Stimulated activated CD4-positive, alpha-beta T cell treated with anti-CD3 and anti-CD28 coated beads, Interleukin-12 subunit alpha, Interleukin-12 subunit beta, amount 100 ng/mL, for 48 hours (primary cell): ENCODE data around the gene SLC25A23.
"Not testable (repeated sequence)": the region's sequence is repeated elsewhere in the genome, so short reads cannot be mapped to it uniquely, and the experiment has no call there.

Source experiments
- DNase-seq, 3 donors: peaks; one replicate each; pipeline ENCODE4 v3.0.0-alpha.2; 2020; ENCODE audit warnings: low read depth in 2 of 3, low spot score in 1 of 3

Gene SLC25A23

DNA sequence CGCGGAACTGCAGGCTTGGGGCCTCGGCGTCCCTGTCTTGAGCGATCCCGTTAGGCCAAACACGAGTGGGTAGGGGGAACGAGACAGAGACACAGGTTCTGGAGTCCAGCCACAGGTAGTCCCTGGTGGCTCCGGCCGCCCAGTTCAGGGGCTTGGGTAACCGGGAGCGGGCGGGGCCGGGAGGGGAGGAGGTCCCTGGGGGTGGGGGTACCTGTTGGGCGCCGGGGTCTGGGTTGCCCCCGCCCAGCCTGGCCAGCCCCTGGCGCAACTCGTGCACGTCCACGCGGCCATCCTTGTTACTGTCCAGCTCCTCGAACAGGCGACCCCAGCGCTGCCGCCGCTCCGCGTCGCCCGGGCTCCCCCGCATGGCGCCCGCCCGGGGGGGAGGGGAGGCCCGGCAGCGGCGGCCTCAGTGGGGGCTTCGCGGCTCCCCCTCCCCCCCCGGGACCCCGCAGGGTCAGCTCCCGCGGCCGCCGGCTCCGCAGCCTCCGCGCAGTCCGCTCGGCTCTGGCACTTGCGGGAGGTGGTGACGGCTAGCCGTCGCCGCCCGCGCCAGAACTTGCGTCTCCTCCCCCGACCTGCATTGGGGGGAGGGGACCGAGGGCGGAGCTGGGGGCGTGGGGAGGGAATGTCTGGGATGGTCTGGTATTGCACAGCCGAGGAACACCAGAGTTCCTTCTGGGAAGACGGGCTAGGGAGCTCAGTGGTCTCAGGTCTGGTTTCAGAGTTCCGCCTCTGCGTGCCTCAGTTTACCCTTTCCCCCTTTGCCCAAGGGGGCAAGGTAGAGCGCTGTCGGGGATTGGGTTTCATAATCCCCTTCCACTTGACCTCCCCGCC, at the start of gene SLC25A23:
SLC25A23 (minus strand) TSS at position 531 of the 837 bp plus-strand sequence; CDS start at position 367, 164 bp downstream.
- DNase-seq: peak; percentile 31 to 56 (median 49)

DNA sequence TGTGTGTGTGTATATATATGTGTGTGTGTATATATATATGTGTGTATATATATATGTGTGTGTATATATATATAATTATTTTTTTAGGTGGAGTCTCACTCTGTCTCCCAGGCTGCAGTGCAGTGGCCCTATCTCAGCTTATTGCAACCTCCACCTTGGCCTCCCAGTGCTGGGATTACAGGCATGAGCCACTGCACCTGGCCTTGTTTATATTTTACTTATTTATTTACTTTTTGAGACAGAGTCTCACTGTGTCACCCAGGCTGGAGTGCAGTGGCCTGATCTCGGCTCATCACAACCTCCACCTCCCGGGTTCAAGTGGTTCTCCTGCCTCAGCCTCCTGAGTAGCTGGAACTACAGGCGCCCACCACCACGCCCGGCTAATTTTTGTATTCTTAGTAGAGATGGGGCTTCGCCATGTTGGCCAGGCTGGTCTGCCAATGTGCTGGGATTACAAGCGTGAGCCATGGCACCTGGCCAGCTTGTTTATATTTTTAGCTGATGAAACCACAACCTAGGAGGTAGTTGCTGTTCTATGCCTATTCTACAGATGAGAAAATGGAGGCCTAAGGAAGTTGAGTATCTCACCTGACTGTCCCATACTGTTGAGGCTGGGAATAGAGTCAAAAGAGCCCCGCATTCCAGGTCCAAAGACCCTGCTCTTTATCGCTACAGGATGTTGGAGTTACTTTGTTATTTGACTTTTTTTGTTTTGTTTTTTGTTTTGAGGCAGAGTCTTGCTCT, 48.6 kb upstream of the SLC25A23 start:
- DNase-seq: not testable (repeated sequence)

DNA sequence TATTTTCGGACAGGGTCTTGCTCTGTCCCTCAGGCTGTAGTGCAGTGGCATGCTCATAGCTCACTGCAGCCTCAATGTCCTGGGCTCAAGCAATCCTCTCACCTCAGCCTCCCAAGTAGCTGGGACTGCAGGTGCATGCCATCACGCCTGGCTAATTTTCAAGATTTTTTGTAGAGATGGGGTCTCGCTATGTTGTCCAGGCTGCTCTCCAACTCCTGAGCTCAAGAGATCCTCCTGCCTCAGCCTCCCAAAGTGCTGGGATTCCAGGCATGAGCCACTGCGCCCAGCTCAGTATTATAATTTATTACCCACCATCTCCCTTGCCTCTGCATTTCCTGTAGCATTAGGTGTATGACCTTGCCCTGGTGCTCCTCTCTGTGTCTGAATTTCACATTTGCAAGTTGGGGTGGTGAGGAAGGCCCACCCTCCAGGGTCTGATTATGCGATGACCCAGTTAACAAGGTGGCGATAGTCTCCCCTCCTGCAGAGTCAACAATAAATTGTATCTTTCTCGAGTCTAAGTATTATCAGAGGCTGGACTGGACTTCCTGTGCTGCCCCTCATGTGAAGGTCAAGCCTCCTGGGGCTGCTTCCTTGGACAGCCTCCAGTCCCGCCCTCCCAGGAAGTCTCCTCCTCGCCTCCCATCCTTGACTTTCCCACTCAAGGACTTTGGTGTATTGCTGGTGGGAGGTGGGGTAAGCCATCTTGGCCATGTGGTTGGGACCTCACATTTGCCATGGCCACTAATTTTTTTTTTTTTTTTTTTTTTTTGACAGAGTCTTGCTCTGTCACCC, 44.0 kb upstream of the SLC25A23 start:
- DNase-seq: no peak

- no peak for DNase-seq
Measured at GRCh38 chr19:6501740-6502648, 42.4 kb upstream of the SLC25A23 start, which contains the start of gene TUBB4A. Gene TUBB4A, minus strand, starts transcription at chr19:6502309. Its CDS starts 97 bp downstream, at chr19:6502212.

GRCh38 chr19:6500837-6501739, 41.5 kb upstream of the SLC25A23 start:
- no peak for DNase-seq

DNA sequence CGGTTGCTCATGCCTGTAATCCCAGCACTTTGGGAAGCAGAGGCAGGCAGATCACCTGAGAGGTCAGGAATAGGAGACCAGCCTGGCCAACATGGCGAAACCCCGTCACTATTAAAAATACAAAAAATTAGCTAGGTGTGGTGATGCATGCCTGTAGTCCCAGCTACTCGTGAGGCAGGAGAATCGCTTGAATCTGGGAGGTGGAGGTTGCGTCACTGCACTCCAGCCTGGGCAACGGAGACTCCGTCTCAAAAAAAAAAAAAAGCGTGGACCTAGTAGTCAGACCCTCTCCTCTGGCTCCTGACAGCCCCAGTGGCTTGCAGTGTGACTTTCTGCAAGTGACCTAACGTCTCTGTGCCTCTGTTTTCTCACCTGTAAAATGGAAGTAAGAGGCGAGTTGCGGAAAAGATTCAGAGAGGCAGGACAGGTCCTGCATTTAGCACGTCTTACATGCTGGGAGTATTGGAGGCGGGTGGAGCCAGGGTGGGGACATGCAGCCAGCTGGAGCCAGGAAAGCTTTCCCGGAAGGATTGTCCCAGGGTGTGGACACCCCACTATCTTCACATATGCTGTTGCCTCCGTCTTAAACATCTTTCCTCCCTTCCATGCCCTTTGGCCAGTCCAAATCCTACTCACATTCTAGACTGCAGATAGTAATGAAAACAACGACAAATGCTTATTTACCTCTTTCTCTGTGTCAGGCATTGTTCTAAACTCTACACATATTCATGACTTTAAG, 39.6 kb upstream of the SLC25A23 start:
- no peak for DNase-seq

DNA sequence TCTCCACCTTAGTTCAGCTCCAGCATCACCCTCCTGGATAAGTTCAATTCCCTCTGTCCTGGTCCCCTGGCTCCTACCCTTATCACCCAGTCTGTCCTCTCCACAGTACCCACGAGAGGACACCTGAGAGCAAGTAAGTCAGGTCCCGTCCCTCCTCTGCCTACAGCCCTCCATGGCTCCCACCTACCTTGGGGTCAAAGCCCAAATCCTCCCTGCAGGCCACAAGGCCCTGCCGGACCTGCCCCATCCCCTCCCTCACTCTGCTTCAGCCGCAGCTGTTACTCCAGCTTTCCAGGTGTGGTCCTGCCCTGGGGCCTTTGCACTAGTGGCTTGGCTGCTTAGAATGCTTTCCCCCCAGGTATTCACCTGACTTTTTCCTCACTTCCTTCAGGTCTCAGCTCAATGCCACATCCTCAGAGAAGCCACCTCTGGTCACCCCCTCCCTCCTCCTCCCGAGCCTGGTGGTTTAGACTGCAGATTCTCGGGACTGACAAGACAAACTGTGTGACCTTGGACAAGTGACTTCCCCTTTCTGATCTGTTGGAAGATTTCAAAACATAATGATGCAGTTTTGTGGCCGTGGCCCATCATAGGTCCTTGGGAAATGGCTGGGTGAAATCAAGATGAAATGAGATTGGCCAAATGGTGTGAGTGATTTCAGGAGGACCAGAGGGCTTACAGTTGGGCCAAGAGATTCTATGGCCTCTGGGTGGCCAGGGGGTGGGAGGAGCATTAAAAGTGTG, 38.9 kb upstream of the SLC25A23 start:
- DNase-seq: no peak

- DNase-seq: no peak
Measured at GRCh38 chr19:6495947-6496346, 36.4 kb upstream of the SLC25A23 start.

DNA sequence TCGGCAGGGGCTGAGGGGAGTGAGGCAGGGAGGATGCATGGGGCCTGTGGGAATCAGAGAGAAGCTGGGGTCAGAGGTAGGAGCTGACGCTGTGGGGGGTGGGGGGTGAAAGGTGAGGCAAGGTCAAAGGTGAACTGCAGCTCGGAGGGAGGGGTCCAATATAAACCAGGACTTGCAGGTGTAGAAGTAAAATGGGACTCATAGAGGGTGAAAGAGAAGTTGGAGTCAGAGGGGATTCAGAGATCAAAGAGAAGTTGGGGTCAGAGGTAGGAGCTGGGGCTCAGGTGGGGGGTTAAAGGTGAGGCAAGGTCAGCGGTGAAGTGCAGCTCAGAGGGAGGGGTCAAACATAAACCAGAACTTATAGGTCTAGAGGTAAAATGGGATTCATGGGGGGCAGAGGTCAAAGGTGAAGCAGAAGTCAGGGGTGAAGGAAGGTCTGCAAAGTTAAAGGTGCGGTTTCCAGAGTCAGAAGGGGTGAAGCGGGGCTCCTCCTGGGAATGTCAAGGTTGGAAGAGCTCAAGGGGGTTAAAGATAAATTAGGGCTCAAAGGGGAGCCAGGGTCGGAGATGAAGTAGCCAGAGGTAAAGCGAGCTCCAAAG, 34.9 kb upstream of the SLC25A23 start:
- no peak for DNase-seq

DNA sequence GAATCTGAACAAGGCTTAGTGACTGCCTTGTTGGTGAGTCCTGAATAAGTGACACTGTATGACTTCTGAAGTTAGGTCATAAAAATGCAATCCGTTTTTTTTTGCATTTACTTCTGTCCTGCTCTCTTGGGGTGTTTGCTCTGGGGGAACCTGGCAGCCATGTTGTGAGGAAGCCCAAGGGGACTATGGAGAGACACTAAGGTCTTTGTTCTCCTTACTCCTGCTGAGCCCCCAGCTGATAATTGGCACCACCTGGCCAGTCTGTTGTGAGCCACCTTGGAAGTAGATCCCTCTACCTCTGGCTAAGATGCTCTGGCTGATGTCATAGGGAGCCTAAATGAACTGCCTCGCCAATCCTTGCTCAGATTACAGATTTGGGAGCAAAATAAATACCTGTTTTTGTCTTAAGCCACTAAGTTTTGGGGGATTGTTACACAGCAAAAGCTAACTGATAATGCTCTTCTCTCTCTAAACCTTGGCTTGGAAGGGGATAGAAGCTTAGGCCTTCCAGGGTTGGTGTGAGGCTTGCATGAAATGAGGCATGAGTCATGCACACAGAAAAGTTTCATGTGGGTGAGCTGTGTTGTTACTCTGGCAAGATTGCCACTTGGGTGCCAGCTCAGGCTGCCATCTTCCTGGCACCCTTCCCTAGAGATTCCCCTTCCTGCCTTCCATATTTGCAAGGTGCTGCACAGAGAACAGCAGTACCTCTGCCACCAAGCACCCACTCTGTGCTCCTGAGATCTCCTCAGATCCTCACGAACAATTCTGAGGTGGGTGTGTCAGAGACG, 32.4 kb upstream of the SLC25A23 start:
- no peak for DNase-seq

DNA sequence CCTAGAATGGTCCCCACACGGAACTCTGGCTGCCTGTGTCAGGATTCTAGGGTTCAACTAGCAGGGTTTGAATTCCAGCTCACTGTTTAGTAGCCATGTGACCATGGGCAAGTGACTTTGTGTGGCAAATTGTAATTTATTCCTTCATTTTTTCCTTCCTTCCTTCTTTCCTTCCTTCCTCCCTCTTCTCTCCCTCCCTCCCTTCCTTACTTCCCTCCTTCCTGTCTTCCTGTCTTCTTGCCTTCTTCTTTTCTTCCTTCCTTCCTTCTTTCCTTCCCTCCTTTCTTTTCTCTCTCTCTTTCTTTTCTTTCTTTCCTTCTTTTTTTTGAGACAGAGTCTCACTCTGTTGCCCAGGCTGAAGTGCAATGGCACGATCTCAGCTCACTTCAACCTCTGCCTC, 30.5 kb upstream of the SLC25A23 start:
- DNase-seq: no peak

DNA sequence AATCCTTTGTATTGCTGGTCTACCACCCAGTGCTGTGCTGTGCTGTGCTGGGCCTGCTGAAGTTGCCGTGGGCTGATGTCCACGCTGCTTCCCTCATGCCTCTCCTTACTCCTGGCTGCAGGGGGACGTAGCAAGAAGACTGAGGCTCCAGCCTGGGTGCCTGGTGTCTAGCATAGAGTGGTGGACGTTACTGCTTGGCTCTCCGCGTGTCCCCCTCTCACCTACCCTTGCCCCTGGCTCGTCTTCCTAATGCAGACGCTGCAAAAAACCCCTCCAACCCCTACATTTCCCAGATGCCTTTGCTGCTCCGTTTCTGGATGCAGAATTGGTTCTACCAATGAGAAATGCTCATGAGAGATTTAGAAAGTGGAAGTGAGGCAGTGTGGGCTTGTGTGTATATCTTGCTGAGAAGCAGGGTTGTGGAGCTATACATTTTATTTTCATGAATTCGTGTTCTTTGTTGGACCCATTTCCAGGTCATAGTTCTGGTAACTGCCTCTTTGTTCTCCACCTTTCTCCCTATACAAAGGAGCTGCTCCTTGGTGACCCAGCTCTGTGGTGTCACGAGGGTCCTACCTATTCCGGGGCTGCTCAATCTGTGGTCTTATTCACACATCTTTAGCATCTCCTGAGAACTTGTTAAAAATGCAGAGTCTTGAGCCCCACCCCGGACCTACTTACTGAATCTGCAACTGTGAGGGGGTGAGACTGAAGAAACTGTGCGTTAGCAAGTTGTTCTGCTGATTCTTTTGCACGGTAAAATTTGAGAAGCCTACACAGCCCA, 29.9 kb upstream of the SLC25A23 start:
- DNase-seq: no peak

- DNase-seq: no peak
Measured at GRCh38 chr19:6484831-6485230, 25.2 kb upstream of the SLC25A23 start.

DNA sequence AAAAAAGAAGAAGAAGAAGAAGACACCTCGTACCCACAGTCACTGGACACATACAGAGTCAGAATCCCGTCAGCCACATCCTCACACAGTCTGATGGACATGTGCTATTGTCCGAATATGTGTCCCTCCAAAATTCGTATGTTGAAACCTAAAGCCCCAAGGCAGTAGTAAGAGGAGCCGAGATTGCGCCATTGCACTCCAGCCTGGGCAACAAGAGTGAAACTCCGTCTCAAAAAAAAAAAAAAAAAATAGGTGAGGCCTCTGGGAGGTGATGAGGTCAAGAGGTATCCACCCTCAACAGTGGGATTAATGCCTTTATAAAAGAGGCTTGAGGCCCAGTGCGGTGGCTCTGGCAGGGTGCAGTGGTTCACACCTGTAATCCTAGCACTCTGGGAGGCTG, 24.6 kb upstream of the SLC25A23 start:
- DNase-seq: no peak

DNA sequence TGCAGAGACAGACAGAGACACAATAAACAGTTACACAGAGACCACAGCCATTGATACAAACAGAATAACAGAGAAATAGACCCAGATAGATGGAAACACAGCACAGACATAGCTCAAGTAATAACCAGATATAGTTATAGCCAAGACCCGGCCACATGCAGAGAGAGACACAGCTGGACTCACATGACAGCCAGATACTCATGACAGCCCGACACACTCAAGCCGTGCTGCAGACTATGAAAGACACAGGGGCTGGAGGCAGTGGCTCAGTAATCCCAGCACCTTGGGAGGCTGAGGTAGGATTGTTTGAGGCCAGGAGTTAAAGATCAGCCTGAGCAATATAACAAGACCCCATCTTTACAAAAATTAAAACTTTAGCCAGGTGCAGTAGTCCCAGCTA, 23.6 kb upstream of the SLC25A23 start:
- DNase-seq: no peak

DNA sequence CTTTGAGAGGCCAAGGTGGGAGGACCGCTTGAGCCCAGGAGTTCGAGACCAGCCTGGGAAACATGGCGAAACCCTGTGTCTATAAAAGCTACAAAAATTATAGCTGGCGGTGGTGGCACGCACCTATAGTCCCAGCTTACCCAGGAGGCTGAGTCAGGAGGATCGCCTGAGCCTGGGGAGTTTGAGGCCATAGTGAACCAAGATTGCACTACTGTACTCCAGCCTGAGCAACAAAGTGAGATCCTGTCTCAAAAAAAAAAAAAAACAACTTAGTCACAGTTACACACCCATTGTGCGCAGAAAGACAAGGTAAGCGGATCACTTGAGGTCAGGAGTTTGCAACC, 22.7 kb upstream of the SLC25A23 start:
- no peak for DNase-seq
